NCI-H2107 treated with DMSO at 0.1 percent for 48 hours (cell line): ENCODE results near the gene CARS1.

Source experiments
- DNase-seq: peaks from one replicate; lab custom pipeline; 2025; ENCODE audit not compliant: unreplicated experiment; lab: John Stamatoyannopoulos, UW

The CARS1 gene

DNA sequence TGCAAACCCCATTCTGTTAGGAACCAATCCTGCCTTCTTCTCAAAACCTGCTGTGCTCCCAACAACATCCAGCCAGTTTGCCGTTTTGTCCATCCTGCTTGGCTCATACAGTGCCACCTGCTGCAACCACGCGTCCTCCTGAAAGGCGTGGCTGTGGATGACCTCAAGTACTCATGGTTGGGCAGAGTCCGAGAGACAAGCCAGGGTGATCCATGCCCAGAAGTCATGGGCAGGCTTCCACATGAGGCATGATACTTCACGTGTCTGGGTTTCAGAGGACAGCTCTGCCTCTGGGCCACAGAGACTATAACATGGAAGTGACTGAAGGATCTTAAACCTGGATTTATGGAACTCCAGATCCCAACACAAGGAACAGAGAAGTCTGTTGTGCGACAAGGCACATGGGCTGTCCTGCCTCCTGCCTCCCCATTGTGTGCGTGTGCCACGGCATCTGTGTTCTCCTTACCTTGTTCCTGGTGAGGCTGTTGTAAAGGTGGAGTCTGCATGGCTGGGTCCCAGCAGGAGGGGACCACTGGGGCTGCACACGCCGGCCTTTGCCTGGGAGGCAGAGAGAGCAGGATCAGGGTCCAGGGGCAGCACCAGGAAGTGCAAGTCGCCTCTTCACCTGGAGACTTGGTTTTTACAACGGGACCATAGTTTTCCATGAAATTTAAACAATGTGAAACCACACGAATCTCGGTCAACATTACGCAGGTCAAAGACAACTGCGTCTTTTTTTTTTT lies 15.4 kb downstream of the CARS1 start:
- DNase-seq, result no peak

DNA sequence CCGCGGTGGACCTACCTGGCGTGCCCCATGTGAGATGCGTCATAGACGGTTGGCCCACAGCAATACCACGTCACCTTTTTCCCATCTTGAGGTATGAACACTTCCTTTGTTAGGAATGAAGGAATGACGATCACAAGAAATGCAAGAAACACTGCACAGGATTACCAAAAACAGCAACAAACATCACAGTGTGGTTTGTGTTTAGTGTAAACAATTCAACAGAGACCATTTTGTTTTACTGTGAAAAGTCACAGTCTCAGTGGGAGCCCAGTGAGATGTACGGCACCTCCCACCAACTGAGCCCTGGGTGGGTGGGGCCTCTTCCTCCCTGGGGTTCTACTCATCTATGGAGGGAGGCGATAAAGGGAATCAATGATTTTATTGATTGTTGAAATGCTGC lies 16.3 kb downstream of the CARS1 start:
- no peak for DNase-seq

DNA sequence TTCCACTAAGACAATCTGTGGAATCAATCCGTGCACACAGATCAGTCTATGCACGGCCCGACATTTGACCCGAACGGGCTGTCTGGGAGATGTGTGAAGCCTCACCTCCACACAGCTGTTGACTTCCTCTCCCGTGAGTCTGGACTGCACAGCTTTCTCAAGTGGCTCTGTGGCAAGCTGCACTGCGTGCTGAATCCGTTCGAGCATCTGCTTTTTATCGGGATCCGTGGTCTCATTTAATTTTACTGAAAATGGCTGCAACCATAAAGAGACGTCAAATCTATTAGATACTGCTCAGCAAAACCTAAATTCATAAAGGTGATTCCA lies 19.3 kb downstream of the CARS1 start:
- DNase-seq, result no peak

DNA sequence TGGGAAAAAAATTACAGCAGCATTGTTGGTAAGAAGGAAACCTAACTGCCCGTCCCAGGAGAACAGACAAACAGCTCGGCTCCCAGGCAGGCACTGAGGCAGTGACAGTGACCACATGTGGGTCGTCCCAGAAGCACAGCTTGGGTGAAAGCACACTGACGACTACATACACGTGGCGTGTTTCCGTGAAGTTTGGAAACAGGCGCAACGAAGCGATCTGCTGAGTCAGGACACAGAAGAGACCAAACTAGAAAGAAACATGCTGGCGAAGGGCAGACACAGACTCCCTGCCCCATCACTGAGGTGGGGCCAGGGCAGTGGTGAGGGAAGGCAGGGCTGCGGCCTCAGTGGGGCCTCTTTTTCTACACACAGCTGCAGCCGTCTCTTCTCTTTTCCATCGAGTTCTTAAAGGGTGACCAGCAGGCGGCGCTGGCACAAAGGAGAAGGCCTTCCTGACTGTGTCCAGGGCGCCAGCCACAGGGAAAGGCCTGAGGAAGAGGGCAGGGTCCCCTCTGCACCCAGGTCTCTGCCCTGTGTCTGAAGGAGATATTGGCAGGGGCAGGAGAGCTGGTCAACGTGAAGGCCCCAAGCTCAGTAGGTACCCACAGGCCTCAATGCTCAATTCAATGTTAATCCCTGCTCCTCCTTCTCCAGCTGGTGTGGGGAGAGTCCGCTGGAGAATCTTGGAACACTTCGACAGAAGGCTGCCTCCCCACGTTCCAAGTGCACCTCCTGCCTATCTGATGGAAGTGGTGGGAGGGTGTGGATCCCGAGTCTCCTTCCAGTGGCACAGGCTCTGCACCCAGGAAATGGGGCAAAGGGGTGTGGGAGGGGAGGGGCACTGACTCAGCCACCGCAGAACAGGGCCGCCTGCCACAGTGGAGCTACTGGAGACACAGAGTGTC lies 19.9 kb downstream of the CARS1 start:
- DNase-seq, result no peak

DNA sequence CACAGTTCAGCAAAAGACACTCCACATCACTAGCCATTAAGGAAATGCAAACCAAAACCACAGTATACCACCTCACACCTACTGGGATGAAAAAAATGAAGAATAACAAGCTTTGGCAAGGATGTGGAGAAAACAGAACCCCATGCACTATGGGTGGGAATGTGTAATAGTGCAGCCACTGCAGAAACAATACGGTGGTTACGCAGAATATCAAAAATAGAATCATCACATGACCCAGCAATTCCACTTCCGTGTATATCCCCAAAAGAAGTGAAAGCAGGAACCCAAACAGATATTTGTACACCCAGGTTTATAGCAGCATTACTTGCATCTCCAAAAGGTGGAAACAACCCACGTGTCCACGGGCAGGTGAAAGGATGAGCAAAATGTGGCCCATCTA lies 20.8 kb downstream of the CARS1 start:
- DNase-seq, result no peak

DNA sequence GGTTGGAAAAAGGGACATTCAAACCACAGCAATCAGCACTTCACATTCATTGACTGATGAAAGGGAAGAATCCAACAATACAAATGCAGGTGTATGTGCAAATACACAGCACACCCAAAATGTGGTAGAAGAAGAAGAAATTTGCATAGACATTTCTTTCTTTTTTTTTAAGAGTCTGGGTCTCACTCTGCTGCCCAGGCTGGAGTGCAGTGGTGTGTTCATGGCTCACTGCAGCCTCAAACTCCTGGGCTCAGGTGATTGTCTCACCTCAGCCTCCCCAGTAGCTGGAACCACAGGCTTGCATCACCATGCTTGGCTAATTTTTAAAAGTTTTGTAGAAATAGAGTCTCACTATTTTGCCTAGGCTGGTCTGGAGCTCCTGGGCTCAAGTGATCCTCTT lies 21.9 kb downstream of the CARS1 start:
- DNase-seq, result no peak

DNA sequence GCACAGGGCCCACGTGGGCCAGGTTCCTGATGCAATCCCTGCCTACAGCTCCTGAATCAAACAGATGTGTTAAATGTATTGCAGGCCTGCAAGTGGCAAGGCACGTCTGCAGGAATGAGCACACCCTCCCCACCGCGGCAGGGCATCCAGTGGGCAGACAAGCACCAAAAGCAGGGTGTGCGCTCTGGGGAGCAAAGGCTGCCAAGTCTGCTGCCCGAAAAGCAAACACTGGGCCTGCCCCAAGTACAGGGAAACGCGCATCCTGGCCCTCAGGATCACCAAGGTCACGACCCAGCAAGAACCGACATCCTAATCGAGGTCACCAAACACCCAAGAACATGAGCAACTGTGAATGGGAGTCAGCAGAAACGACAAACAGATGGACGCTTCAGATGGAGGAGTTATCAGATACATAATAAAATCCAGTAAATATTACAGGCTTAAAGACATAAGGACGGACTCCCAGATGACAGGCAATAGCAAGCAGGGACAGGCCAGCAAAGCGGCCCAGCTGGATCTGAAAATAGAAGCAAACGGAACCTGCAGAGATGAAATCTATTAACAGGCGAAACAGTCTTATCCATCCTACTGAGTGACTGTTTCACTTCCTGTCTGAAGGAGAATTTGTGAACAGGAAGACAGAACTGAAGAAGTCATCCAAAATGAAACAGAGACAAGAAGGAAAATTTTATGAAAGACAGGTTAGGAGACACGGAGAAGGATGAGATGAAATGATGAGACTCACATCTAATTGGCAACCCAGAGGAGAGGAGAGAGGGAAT lies 26.7 kb downstream of the CARS1 start:
- no peak for DNase-seq

DNA sequence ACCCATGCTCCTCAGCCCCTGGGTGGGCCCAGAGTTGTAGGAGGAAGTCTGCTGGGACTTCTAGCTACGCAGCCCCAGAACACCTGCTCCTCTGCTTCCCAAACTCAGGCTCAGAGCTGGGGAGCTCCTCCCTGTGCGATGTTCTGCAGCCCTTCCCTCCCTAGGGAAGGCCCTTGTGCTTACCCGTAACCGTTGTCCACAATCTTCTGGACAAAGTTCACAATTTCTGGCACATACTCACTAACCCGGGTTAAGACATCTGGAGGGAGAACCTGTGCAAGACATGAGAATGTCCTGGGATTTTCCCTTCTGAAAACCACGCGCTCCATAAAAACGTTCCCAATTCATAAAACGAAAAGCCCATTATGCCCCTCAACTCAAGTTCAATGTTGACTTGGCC lies 28.4 kb downstream of the CARS1 start:
- DNase-seq, result no peak

DNA sequence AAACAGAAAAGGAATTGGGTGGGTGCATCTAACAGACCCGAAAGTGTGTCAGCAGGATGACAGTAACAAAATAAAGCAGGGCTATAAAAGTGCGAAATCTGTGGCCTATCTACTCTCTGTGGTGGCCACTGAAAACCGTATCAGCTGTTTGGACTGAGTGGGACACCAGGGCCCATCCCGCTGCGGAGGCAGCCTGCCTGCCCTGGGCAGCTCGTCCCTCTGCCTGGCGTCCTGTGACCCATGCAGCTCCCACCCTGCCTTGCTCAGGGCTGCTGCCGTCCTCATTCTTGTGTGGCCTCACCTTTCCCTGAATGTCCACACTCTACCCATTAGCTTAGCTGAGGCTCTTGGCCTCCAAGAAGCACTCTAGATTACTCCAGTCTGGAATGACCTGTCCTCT lies 30.4 kb downstream of the CARS1 start:
- no peak for DNase-seq

DNA sequence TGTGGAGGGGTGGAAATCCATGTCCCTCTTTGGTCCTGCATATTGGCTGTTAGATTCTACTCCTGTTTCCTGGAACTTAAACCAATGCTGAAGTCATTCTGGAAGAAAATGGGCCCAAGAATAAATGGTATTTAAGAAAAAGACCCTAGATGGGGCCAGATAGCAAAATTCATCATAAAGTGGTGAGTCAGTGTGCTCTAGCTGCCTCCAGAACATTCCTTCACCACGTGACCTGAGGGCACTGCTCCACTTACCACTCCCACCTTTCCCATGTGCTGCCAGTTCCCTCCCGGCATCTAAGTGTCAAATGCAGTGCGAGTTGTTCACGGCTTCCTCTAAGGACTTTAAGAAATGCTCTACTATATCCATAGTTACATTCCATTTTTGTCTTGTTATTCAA lies 34.2 kb downstream of the CARS1 start:
- no peak for DNase-seq

DNA sequence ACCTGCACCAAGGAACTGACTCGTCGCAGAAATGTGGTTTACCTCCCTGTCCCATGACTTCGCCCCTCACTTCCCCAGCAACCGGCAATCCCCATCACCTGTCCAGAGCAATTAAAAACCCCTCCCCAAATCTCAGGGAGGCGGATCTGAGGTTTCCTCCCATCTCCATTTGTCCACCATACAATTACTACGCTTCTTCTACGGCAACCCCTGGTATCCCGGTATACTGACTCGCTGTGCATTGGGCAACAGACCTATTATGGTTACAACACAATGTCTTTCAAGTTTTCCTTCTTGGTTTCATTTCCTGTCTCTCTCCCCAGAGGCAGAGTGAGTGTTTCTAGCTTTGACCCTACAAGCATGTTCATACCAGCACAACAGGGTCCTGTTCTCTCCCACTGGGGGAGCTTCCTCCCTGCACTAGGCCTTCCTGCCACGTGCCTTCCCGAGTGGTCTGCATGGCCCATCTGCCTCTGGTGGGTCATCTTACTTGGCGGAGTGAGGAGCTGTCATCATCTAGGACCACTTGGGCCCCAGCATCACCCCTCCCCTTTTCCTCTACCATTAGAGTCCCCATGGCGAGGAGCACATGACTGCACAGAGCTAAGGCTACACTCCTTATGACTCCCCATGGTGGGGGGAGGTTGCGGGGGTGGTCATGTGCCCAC lies 34.8 kb downstream of the CARS1 start:
- no peak for DNase-seq

DNA sequence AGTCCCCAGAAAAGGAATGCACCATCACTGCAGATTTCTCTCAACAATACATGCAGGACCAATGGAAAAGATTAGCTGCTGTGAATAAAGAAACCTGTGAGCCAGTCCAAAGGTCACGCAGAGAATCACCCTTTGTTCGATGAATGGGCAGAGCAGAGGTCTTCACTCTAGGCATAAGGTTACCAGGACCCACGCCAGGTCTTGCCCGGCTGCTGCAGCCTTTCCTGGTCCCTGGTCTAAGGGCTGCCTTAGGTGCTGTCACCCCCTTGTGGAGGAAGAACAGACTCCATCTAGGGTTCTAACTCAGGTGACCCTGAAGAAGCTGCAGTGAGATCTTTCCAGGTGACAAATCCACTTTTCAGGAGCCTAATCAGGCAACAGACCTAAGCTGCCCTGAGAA lies 36.1 kb downstream of the CARS1 start:
- DNase-seq, result no peak

DNA sequence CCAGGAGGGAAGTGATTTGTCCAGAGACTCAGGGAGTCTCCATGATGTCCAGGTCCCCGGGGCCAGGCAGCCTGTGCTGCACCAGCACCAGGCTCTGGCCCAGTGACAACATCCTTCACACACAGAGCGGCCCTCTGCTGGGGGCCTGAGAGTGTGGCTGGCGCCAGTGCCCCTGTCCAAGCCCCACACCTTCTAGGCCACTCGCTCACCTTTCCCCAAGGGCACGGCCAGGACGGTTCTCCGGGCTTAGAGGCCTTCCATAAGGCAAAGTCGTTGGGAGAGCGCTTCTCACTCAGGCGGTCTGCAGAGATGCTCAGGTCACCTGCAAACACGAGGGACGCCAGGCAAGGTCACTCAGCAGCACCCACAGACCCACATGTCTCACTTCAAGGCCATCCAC lies 37.2 kb downstream of the CARS1 start:
- DNase-seq, result no peak

DNA sequence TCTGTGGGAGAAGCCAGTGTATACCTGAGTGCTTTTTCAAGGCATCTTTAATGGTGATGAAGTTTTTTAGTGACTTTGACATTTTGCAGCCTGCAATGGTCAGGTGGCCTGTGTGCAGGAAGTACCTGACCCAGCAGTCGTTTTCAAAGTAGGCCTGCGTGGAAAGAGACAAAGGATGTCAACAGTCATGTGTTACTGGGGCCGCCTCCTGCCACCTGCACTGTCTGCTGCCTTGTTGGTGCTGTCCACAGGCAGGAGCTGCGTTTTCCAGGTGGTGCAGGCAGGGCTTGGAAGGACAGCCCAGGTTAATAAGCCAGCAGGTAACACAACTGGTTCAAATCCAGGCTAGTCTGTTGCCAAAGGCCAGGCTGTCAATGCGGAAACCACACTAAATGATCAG lies 38.6 kb downstream of the CARS1 start:
- peak; percentile 47 for DNase-seq

DNA sequence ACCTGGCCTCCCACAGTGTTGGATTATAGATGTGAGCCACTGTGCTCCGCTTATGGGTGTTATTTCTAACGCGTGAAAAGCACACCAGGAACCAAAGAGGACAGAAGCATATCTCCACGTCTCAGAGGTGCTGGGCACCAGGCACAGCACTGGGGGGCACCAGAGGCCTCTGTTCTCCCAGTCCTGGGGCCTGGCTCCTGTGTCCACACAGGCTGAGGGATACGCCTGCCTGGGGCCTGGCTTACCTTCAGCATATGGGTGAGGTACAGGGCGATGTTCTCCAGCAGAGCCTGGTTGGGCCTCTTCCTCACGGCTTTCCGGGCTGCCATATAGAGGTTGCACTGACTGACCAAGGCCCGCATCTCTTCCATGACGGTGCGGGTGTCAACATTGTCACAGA lies 40.4 kb downstream of the CARS1 start:
- no peak for DNase-seq

DNA sequence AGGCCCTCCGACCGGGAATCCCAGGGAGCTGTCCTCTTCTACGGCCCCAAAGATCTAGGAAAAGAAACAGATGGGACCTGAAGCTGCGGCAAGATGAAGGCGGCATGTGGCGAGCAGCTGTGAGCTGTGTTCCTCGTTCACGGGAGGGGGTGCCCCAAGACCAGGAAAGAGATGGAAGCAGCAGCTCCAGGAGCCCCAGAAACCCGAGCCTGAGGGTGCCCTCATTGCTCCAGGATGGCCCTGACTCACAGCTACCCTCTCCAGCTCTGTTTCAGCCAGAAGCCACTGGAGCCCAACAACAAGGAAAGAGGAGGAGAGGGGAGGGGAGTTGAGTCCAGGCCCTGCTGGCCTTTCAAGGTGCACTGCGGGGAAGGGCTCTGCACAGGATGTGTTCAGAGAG lies 41.4 kb downstream of the CARS1 start:
- no peak for DNase-seq

DNA sequence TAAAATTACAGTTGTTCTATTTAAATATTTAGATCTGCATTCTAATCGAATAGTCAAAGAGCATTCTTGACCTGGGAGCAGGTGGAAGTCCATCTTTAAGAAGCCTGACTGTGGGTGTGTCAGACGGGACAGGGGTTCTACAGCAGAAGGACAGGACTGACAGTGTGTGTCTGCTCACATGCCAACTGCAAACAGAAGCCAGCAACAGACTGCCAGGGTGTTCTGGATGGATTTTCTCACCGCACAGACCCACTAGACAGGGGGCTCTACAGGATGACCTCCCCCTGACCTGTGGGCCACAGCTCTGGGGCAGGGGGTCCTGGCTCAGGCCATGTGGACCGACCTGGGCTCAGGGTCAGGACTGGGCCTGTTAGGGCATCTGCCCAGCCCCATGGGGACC lies 42.3 kb downstream of the CARS1 start:
- no peak for DNase-seq

DNA sequence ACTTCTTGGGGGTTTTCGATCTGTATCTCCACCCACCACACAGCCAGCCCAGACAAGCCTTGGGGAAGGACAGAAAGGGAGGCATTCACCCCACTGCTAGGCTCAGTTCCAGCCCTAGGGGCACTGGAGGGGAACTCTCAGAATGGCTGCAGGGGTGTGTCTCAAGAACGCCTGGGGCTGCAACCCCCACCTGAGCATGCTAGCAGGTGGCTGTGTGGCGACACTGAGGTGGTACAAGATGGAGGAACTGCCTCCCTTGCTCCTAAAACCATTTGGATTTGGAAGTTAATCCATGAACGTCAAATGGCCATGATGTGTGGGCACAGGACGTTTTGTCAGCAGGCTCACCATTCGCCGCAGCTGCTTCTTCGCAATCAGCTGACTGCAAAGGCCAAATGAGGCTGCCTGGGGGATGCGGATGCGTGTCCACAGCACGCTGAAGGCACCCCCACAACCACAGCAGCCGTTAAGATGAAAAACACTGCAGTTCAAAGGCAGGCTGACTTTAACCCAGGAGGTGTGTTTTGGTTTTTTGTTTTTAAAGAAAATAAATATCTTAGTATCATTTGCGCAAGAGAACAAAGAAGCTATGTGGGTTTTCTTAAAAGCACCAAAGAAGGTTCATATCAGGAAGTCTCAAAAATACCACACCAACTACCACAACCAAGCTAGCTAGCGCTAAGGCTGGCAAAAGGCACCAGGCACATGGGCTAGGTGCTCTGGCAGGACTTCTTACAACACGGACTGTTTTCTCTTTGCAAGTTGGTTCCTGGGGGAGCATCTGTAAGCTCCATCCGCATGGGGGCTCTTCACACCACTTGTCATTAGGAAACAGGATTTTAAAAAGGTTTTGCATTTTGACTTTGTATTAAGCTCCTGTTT lies 42.9 kb downstream of the CARS1 start:
- no peak for DNase-seq

DNA sequence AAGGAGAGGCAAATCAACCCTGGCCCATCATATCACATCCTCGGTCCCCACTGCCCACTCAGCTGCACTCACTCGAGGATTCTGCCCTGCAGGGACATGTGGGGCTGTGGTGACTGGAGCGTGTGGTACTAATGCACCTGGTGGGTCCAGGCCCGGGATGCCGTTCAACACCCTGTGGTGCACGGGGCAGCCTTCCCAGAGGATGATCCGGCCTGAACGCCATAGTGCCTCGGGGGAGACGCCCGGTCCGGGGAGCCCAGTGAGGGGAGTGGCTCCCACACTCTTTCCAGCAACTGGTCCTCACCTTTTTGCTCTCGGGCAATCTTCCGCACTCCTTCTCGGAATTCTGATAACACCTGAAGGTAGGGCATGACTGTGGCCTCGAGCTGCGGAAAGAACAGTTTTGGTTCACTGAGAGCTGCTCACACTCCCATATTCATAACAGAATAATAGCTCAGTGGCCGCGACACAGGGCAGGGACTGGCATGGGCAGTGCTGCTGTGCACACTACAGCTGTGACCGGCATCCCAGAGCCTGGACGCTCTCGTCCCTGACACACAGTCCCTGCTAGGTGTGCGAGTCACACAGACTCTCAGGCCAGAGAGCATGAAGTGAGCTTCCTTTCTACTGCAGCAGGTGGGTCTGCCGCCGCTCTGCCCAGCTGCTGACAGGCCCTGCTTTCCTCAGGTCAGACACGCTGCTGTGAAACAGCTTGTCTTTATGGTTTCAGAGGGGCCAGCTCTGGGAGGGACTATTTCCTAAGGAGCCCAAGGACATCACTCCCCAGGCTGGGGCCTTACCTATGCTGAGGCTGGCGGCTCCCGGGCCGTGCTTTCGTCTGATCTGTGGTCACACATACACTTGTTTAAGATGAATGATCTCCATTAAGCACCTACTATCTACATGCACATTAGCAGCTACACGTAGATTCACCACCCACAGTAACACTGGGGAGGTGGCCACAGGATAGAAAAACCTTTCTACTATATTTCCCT lies 45.0 kb downstream of the CARS1 start:
- no peak for DNase-seq
